Naive thymus-derived CD8-positive, alpha-beta T cell (primary cell): ENCODE measurements around the gene C2CD2. TPM values are rescaled to one million over a fixed set of nuclear protein-coding genes. Genes with fewer than 3 reads are reported as not detected.

Experiments used
- ATAC-seq, 2 donors: fragments of 150-1000 bp; cut with Tn5 transposase in 1 of 2; sonication (Bioruptor Pico), chemical (Tn5 transposase) in 1 of 2; 1 replicate in 1 of 2; 2 replicates in 1 of 2; pipeline ENCODE4 v1.10.0; 2021; ENCODE audit warnings: mild to moderate bottlenecking in 2 of 2, moderate library complexity in 2 of 2
- POLR2A ChIA-PET: fragments of 350-600 bp; sonication (Branson Sonifier 250); formaldehyde crosslinking; loops from one replicate; lab custom pipeline; 2021; ENCODE audit warnings: antibody characterized with exemption; lab: Charles Lee
- DNase-seq, 10 donors: peaks; one replicate each; pipeline versions ENCODE4 v3.0.0 to v3.0.0-alpha.2; 2020 to 2022
- H3K27ac Mint-ChIP-seq, 10 donors: one replicate each; pipeline ENCODE4 v1.8.0; 2020 to 2022; ENCODE audit warnings: mild to moderate bottlenecking in 10 of 10, mixed read lengths in 10 of 10, moderate library complexity in 4 of 10, inconsistent platforms in 1 of 10
- H3K27me3 Mint-ChIP-seq, 5 donors: one replicate each; pipeline ENCODE4 v1.8.0; 2021 to 2022; ENCODE audit warnings: mixed read lengths in 5 of 5
- H3K36me3 Mint-ChIP-seq, 3 donors: one replicate each; pipeline ENCODE4 v1.8.0; 2020 to 2022; ENCODE audit warnings: mixed read lengths in 3 of 3, mild to moderate bottlenecking in 2 of 3, inconsistent platforms in 1 of 3
- H3K4me1 Mint-ChIP-seq, 4 donors: one replicate each; pipeline ENCODE4 v1.8.0; 2021 to 2022; ENCODE audit warnings: mixed read lengths in 4 of 4
- H3K4me3 Mint-ChIP-seq, 10 donors: one replicate each; pipeline ENCODE4 v1.8.0; 2020 to 2022; ENCODE audit warnings: mild to moderate bottlenecking in 10 of 10, mixed read lengths in 10 of 10, moderate library complexity in 6 of 10, inconsistent platforms in 1 of 10
- H3K9me3 Mint-ChIP-seq, 9 donors: one replicate each; pipeline ENCODE4 v1.8.0; 2020 to 2022; ENCODE audit warnings: mixed read lengths in 9 of 9, mild to moderate bottlenecking in 3 of 9, inconsistent platforms in 1 of 9, moderate library complexity in 1 of 9
- polyA plus RNA-seq, 3 donors: library from polyadenylated mRNA; unstranded; fragments of 300-500 nt; fragmentation: Illumina TruSeq; gene quantifications; one replicate each; pipeline ENCODE4 v1.2.3, GENCODE V29; 2021
- total RNA-seq, 8 experiments: library from RNA in 2 of 8; stranded (reverse) in 2 of 8; gene quantifications; one replicate each; pipeline ENCODE4 v1.2.3 and lab custom pipeline; 2021 to 2026

C2CD2 gene
- total and polyA plus RNA-seq, 5 experiments from 2014 or later, result 2.4 to 14.6 (median 3.7) TPM

GRCh38 chr21:41897700-41898099 is 56.1 kb downstream of the C2CD2 start:
- peak in 1 of 10 donors; percentile 34 for DNase-seq
- H3K36me3 Mint-ChIP-seq, result peaks cover 7 to 15% (median 8%) of the 10 kb centered on the region in 3 donors
- peak overlapping the region in 1 of 10 donors; percentile 56 for H3K4me3 Mint-ChIP-seq
- H3K27me3 Mint-ChIP-seq, result no peaks in the 10 kb centered on the region
- peaks cover 20 to 48% (median 37%) of the 10 kb centered on the region in 4 donors for H3K4me1 Mint-ChIP-seq
- no peaks in the 10 kb centered on the region for H3K9me3 Mint-ChIP-seq
- POLR2A ChIA-PET, result interaction anchor here (2.8 kb wide), 1 partner anchor 20 kb away, joined by 12 read pairs; no protein-coding TSS in a partner anchor
- H3K27ac Mint-ChIP-seq, result peak overlapping the region in 2 of 10 donors; percentile 28 to 37
- ATAC-seq, result no peak

DNA sequence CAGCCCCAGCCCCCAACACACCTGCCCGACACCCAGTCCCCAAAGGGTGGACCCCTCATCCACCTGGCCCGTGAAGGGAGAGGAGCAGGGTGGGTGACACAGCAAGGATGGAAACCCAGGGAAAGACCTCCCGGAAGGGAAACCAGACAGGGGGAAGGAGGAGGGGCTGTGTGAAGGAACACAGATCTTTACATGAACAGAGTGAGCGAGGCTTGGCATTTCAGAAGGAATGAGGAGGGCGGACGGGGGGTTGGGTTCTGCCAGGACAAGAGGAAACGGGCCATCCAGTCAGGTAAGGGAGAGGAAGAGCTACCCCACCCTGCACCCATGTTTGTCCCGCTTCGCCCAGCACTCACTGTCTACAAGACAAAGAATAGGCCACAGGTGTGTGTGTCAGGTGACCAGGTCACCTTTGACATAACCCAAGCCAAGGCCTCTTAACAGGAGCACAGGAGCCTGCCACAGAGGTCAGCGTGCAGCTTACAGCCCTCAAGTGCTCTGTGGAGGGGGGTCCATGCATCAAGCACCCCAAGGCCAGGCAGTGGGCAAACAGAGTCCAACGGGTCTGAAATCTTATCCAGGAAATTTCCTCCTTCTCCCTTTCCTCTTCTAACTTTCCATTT is 56.7 kb downstream of the C2CD2 start:
- Mint-ChIP-seq H3K4me1 (peaks cover 20 to 48% (median 37%) of the 10 kb centered on the region in 4 donors), H3K27me3 (no peaks in the 10 kb centered on the region), H3K4me3 (peak overlapping the region in 1 of 10 donors; percentile 56), H3K27ac (peak overlapping the region in 2 of 10 donors; percentile 28 to 37), H3K9me3 (no peaks in the 10 kb centered on the region), H3K36me3 (peaks cover 7 to 12% (median 8%) of the 10 kb centered on the region in 3 donors)
- DNase-seq (no peak), ATAC-seq (no peak)
- POLR2A ChIA-PET, result interaction anchor here (0.6 to 2.8 kb wide), 4 partner anchors 17 to 535 kb away, joined by 3 to 12 read pairs (median 7); partner anchors contain the start of genes MX2 and PRDM15

DNA sequence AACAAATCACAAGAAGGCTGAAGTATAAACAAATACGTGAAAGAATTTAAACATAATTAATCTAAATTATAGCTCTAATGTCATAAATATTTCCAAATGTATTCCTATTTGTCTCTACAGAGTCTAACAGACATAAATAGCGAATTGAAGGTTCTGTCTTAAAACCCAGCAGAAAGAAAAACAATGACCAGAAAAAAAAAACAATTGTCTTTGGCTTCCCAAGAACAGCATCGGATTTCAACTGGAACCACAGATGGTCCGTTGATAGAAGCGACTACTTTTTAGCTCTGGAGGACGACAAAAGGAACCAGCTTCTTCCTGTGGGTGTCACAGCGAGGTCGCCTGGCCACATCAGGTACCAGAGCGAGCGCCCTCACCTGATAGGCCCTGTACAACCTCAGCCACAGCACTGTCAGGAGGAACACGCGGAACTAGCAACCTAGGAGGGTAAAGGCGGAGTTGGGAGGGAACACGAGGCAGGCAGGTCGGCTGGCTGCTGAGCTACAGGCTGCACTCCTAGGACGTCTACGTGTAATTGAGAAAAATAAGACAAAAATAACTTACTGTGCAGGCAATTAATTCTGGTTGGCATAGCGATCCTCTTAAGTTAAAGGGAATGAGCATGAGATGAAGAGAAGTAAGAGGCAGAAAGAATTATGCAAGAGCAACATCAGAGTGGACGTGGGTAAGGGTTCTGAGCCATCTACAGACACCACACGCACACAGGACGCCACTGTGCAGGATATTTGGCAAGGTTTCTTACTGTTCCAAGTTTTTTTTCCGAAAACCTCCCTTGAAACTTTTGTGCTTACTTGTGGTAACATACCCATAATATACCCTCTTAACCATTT is 58.0 kb downstream of the C2CD2 start:
- POLR2A ChIA-PET, result interaction anchor here (0.6 to 2.8 kb wide), 9 partner anchors 12 to 167 kb away, joined by 3 to 12 read pairs (median 6); partner anchors contain the start of gene PRDM15
- H3K9me3 Mint-ChIP-seq, result no peaks in the 10 kb centered on the region

DNA sequence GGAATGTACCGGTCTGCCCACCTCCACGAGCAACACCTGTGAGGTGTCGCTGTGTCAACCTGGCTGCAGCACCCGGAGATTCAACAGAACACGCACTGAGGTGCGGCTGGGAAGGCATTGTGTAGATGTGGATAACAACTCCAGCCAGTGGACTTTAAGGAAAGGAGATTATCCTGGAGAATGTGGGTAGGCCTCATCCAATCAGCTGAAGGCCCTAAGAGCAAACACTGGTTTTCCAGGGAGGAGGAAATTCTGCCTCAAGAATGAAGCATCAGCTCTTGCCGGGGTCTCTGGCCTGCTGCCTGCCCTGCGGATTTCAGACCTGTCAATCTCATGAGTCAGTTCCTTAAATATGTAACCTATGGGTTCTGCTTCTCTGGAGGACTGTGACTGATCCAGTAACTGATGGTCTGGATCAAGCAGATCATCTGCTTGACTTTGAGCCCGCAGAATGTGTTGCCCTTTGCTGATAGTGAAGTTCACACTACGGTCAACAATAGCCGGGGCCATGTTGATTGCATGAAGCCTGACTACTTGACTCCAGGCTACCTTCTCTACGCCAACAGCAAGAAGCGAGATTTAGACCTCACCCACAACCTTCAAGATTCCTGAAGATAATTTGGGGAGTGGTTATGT is 58.8 kb downstream of the C2CD2 start:
- no peaks in the 10 kb centered on the region for H3K9me3 Mint-ChIP-seq
- peak overlapping the region in 6 of 10 donors; percentile 22 to 91 (median 52) for H3K27ac Mint-ChIP-seq
- no peak overlapping the region for H3K4me3 Mint-ChIP-seq
- POLR2A ChIA-PET, result interaction anchor here (0.8 to 2.8 kb wide), 5 partner anchors 11 to 168 kb away, joined by 3 to 12 read pairs (median 9); partner anchors contain the start of gene PRDM15
- H3K27me3 Mint-ChIP-seq, result no peaks in the 10 kb centered on the region
- H3K4me1 Mint-ChIP-seq, result peaks cover 20 to 48% (median 29%) of the 10 kb centered on the region in 4 donors
- ATAC-seq (no peak), DNase-seq (no peak)
- no peaks in the 10 kb centered on the region for H3K36me3 Mint-ChIP-seq

More for the DNA sequence above, 58.0 kb downstream of the C2CD2 start:
- DNase-seq (peak; percentile 25 to 85 (median 67)), ATAC-seq (peak; percentile 99 to 100)
- Mint-ChIP-seq H3K4me1 (peaks cover 20 to 48% (median 31%) of the 10 kb centered on the region in 4 donors), H3K27ac (peak overlapping the region; percentile 36 to 92 (median 86)), H3K36me3 (peaks cover 0 to under 1% (median 0%) of the 10 kb centered on the region in 3 donors), H3K27me3 (no peaks in the 10 kb centered on the region), H3K4me3 (peak overlapping the region in 9 of 10 donors; percentile 16 to 86 (median 67))

GRCh38 chr21:41894511-41894910 is 59.3 kb downstream of the C2CD2 start:
- no peaks in the 10 kb centered on the region for H3K27me3 Mint-ChIP-seq
- peaks cover 20 to 44% (median 26%) of the 10 kb centered on the region in 4 donors for H3K4me1 Mint-ChIP-seq
- ATAC-seq (no peak), DNase-seq (no peak)
- peak overlapping the region in 1 of 10 donors; percentile 52 for H3K27ac Mint-ChIP-seq
- POLR2A ChIA-PET, result interaction anchor here (1.9 kb wide), 1 partner anchor 32 kb away, joined by 11 read pairs; no protein-coding TSS in a partner anchor
- H3K4me3 Mint-ChIP-seq, result no peak overlapping the region
- no peaks in the 10 kb centered on the region for H3K36me3 Mint-ChIP-seq
- H3K9me3 Mint-ChIP-seq, result no peaks in the 10 kb centered on the region

- POLR2A ChIA-PET, result no interaction called here
- Mint-ChIP-seq H3K27me3 (no peaks in the 10 kb centered on the region), H3K4me3 (no peak overlapping the region), H3K27ac (peak overlapping the region in 1 of 10 donors; percentile 31), H3K4me1 (peaks cover 11 to 28% (median 15%) of the 10 kb centered on the region in 4 donors), H3K9me3 (no peaks in the 10 kb centered on the region), H3K36me3 (peaks cover 0 to 6% (median 4%) of the 10 kb centered on the region in 3 donors)
- no peak for ATAC-seq
- DNase-seq, result no peak
Observed at GRCh38 chr21:41892726-41893125, 61.1 kb downstream of the C2CD2 start.

- POLR2A ChIA-PET, result no interaction called here
- Mint-ChIP-seq H3K4me1 (peaks cover 8 to 16% (median 10%) of the 10 kb centered on the region in 4 donors), H3K36me3 (peaks cover 0 to 6% (median 4%) of the 10 kb centered on the region in 3 donors), H3K27ac (peak overlapping the region in 1 of 10 donors; percentile 13), H3K4me3 (no peak overlapping the region), H3K9me3 (no peaks in the 10 kb centered on the region), H3K27me3 (no peaks in the 10 kb centered on the region)
- DNase-seq, result no peak
- no peak for ATAC-seq
Observed at GRCh38 chr21:41891132-41891531, 62.7 kb downstream of the C2CD2 start.

- POLR2A ChIA-PET, result interaction anchor here (1.0 kb wide), 1 partner anchor 11 kb away, joined by 3 read pairs; no protein-coding TSS in a partner anchor
- H3K4me1 Mint-ChIP-seq, result peaks cover 3 to 9% (median 6%) of the 10 kb centered on the region in 4 donors
- DNase-seq (no peak), ATAC-seq (no peak)
- no peaks in the 10 kb centered on the region for H3K27me3 Mint-ChIP-seq
- no peak overlapping the region for H3K4me3 Mint-ChIP-seq
- H3K27ac Mint-ChIP-seq, result no peak overlapping the region
- no peaks in the 10 kb centered on the region for H3K9me3 Mint-ChIP-seq
- H3K36me3 Mint-ChIP-seq, result peaks cover 0 to 6% (median 4%) of the 10 kb centered on the region in 3 donors
Observed at GRCh38 chr21:41890355-41890754, 63.5 kb downstream of the C2CD2 start.

- Mint-ChIP-seq H3K9me3 (no peaks in the 10 kb centered on the region), H3K27ac (peak overlapping the region in 1 of 10 donors; percentile 34), H3K4me3 (no peak overlapping the region), H3K27me3 (no peaks in the 10 kb centered on the region), H3K4me1 (peaks cover 0 to 11% (median 1%) of the 10 kb centered on the region in 4 donors), H3K36me3 (peaks cover 0 to 6% (median 4%) of the 10 kb centered on the region in 3 donors)
- DNase-seq (no peak), ATAC-seq (no peak)
- POLR2A ChIA-PET, result no interaction called here
Observed at GRCh38 chr21:41888749-41889376, 65.0 kb downstream of the C2CD2 start.

DNA sequence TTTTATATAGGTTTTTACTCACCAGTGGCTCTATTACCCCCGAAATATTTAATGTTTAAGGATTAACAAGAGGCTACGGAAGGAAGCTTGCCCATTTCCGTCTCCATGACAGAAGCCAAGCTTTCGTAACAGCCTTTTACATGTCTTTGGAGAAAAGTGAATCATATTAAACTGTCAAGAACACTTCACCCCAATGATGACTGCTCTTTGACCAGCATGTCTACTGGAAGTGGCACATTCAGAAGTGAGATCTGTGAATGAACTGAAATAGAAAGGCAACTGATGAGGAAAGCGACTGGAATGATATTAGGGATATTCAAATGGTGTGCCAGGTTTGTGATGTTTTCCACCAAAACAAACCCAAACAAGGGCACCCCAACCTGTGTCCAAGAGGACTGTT is 66.2 kb downstream of the C2CD2 start:
- DNase-seq (no peak), ATAC-seq (no peak)
- Mint-ChIP-seq H3K27me3 (no peaks in the 10 kb centered on the region), H3K9me3 (no peaks in the 10 kb centered on the region), H3K4me3 (no peak overlapping the region), H3K36me3 (peaks cover 0 to 6% (median 4%) of the 10 kb centered on the region in 3 donors), H3K4me1 (peaks cover 0 to 11% (median 1%) of the 10 kb centered on the region in 4 donors), H3K27ac (no peak overlapping the region)
- POLR2A ChIA-PET, result no interaction called here

- POLR2A ChIA-PET, result no interaction called here
Observed at GRCh38 chr21:41886328-41886727, 67.5 kb downstream of the C2CD2 start.

More at GRCh38 chr21:41886328-41886727, 67.5 kb downstream of the C2CD2 start:
- Mint-ChIP-seq H3K4me1 (peaks cover 0 to 11% (median 1%) of the 10 kb centered on the region in 4 donors), H3K9me3 (no peaks in the 10 kb centered on the region), H3K4me3 (no peak overlapping the region), H3K27me3 (no peaks in the 10 kb centered on the region), H3K36me3 (peaks cover 0 to 6% (median 4%) of the 10 kb centered on the region in 3 donors), H3K27ac (no peak overlapping the region)
- DNase-seq (no peak), ATAC-seq (no peak)
